HG02798 (cell line): ENCODE data around the gene SUOX.
A peak's percentile ranks its signal among the peaks of the same experiment; 100 is the strongest.
"Not testable (repeated sequence)": the region's sequence is repeated elsewhere in the genome, so short reads cannot be mapped to it uniquely, and the experiment has no call there.

Experiments
- ATAC-seq: cut with Tn5 transposase; IDR thresholded peaks from one replicate; pipeline ENCODE4 v1.9.1; 2021; ENCODE audit warnings: mild to moderate bottlenecking; ENCODE audit not compliant: unreplicated experiment, poor library complexity

Gene SUOX

GRCh38 chr12:56017181-56017580 is 20.1 kb downstream of the SUOX start:
- no peak for ATAC-seq

GRCh38 chr12:56018356-56018755 is 21.3 kb downstream of the SUOX start:
- no peak for ATAC-seq

GRCh38 chr12:56020423-56021184 is 23.5 kb downstream of the SUOX start, which contains the start of gene IKZF4:
Gene IKZF4, plus strand, starts transcription at chr12:56021043. Its CDS starts 451 bp downstream, at chr12:56021494.
- no peak for ATAC-seq

- no peak for ATAC-seq
Observed at GRCh38 chr12:56021889-56022497, 24.9 kb downstream of the SUOX start.

GRCh38 chr12:56028511-56029165 is 31.6 kb downstream of the SUOX start:
- no peak for ATAC-seq

GRCh38 chr12:56029166-56029519 is 32.1 kb downstream of the SUOX start:
- no peak for ATAC-seq

- ATAC-seq, result no peak
Observed at GRCh38 chr12:56029666-56030293, 32.7 kb downstream of the SUOX start.

- ATAC-seq, result no peak
Observed at GRCh38 chr12:56031987-56032386, 34.9 kb downstream of the SUOX start.

- no peak for ATAC-seq
Observed at GRCh38 chr12:56034586-56035332, 37.7 kb downstream of the SUOX start.

- no peak for ATAC-seq
Observed at GRCh38 chr12:56037161-56037560, 40.1 kb downstream of the SUOX start.

- ATAC-seq, result no peak
Observed at GRCh38 chr12:56038022-56038655, 41.1 kb downstream of the SUOX start.

- no peak for ATAC-seq
Observed at GRCh38 chr12:56040151-56040550, 43.1 kb downstream of the SUOX start.

GRCh38 chr12:56040963-56041551 is 44.0 kb downstream of the SUOX start:
- ATAC-seq, result no peak

GRCh38 chr12:56041552-56042429 is 44.7 kb downstream of the SUOX start, which contains the start of gene RPS26:
Gene RPS26, plus strand, starts transcription at chr12:56041918. Its CDS starts 249 bp downstream, at chr12:56042167.
- peak; percentile 94 for ATAC-seq

GRCh38 chr12:56042430-56042813 is 45.3 kb downstream of the SUOX start:
- not testable (repeated sequence) for ATAC-seq

GRCh38 chr12:56042843-56043242 is 45.8 kb downstream of the SUOX start:
- ATAC-seq, result no peak

- ATAC-seq, result no peak
Observed at GRCh38 chr12:56046027-56046780, 49.1 kb downstream of the SUOX start.

GRCh38 chr12:56053407-56053893 is 56.4 kb downstream of the SUOX start:
- no peak for ATAC-seq
